ENCODE data around the gene KCNJ14. TPM values are rescaled to one million over a fixed set of nuclear protein-coding genes. Genes with fewer than 3 reads are reported as not detected.
"Not testable (repeated sequence)": the region's sequence is repeated elsewhere in the genome, so short reads cannot be mapped to it uniquely, and the experiment has no call there.

The KCNJ14 gene
- total RNA-seq, 1 experiment from 2014 or later = 0.48 TPM

DNA sequence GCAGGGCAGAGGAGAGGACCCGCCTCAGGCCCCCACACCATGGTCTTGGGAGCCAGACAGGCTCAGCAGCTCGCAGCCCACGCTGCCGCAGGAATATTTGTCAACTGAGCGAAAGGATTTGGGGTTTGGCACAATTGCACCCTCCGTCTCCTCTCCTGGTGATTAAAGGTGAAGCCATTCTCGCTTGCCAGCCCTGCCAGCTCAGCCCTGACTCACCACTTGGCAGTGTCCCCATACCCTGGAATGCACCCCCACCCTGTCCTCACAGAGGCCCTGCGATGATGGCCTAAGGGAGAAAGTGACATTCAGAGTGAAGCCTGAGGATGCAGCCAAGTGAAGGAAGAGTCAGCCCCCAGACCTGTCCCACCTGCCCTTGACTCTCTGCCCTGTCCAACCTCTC lies 32.6 kb downstream of the KCNJ14 start:
- peak; percentile 93 for DNase-seq (ENCODE audit: low read depth)

DNA sequence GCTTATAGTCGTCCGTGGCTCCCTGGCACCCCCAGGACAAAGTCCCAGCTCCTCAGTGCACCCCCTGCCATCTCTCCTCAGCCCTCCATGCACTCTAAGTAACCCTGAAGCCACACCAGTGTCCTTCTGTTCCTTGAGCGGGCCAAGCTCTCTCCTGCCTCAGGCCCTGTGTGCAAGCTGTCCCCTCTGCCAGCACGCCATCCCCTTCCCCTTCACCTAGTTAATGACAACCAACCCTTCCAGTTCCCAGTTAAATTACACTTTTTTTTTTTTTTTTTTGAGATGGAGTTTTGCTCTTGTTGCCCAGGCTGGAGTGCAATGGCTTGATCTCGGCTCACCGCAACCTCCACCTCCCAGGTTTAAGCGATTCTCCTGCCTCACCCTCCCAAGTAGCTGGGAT lies 33.1 kb downstream of the KCNJ14 start:
- DNase-seq (ENCODE audit: low read depth) = not testable (repeated sequence)

DNA sequence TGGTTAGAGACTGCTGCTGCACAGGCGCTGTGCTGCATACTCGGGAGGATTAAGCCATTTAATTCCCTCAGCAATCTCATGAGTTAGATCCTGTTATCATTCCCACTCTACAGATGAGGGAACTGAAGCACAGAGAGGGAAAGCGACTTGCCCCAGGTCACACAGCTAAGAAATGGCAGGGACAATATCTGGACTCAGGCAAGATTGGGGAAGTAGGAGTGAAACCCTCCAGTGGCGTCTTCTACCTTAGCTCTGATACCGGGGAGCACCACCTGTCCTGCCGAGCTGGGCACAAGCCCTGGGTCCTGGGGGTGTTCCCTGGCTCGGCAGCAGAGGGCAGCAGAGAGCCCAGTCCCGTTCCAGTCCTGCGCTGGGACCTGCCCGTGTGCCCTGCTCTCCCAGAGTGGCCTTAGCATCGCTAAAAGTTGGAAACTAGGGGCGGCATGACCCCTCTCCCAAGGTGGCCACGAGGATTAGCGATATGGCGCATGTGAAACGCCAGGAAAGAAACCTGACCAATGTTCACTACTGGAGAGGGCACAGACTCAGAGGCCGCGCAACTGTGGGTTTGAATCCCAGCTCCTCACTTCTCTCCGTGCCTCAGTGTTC lies 34.3 kb downstream of the KCNJ14 start:
- DNase-seq (ENCODE audit: low read depth) = peak; percentile 58

DNA sequence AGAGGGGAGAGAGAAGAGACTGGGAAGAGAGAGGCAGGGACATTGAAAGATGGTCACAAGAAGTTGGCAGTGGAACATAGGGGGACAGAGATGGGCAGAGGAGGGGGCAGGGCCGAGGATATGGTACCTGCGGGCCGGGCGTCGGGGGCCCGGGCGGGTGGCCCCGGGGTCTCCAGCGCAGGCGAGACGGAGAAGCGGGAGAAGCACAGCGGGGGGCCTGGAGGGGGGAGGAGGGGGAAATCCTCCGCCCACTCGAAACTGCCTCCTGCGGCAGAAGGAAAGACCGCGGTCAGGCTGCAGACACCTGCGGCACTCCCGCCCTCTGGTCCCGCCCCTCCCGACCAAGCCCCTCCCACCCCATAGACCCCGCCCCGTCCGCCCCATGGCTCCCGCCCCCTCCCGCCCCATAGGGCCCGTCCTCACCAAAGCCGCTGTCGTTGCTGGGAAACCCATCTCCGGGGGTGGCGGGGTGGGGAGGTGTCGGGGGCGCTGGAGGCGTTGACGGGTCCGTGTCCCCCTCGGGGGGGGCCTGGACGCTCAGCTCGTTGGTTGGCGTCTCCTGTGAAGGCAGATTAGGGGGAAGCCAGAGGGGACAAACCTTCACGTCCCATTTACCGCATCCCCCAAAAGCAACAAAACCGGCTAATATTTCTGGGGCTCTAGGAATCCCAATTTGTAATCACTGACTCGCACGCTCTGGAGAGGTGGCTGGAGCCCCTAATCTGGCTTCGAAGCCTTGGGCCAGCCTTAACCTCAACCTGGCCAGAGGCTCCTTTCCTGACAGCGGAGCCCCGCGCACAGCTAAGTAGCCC lies 35.8 kb downstream of the KCNJ14 start:
- no peak for DNase-seq (ENCODE audit: low read depth)

DNA sequence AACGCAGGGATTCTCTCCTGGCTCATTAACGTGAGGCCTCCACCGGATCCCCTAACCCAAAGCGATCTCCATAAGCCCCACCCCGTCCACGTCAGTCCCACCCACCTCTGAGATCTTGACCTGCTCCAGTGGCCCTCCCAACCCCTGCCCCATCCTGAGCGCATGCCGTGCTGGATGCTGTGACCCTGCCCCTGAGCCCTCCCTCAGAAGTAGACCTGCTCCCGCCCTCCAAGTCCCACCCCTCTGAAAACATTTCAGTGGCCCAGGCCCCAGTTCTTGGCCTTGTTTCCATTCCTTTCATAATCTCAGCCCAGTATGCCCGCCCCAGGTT lies 36.4 kb downstream of the KCNJ14 start:
- DNase-seq (ENCODE audit: low read depth) = no peak

DNA sequence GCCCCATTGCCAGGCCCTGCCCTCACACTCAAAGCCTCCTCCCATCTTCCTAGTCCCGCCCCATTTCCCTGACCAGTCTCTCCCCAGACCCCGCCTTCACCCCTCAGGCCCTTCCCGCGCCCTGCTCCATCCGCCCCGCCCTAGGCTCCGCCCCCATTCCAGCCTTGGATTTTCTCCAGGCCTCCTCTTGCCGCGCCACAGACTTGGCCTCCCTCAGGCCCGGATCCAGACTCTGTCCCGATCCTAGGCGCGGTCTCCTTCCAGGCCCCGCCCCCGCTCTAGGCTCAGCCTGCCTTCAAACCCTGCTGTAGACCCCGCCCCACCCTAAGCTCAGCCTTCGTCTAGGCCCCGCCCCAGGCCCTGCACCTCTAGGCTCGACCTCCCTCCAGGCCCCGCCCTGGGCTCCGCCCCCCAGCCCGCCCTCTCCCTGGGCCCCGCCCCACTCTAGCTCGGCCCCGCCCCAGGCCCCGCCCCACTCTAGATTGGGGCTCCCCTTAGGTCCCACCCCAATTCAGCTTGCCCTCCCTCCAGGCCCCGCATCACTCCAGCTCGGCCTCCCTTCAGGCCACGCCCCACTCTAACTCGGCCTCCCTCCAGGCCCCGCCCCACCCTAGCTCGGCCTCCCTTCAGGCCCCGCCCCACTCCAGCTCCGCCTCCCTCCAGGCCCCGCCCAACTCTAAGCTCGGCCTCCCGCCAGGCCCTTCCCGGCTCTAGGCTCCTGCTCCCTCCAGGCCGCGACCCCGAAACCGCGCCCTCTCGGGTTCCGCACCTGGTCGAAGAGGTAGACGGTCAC lies 37.7 kb downstream of the KCNJ14 start:
- peak; percentile 96 for DNase-seq (ENCODE audit: low read depth)

DNA sequence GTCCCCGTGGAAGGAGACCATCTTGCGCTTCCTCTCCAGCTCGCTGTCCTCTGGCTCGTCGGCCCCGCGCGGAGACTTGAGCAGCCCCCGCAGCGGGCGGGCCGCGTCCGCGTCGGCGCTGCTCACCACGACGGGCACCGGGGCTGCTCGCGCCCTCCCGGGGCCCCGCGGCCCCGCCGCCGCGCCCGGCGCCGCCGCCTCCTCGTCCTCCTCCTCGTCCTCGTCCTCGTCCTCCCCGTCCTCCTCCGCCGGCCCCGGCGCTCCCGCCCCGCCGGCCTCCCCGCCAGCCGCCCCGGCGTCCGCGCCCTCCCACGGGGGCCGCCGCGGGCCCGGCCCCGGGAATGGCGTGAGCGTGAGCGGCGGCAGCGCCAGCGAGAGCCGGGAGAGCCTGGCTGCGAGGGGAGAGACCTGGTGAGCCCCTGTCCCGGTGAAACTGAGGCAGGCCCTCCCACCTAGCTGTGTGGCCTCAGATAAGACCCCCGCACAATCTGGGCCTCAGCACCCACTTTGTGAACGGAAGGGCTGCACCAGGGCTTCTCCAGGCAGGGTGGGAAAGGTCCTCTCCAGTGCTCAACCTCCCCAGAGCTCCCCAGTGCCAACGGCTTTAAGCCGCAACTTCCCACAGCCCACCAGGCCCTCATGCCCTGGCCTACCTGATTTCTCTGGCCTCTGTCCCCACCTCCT lies 38.5 kb downstream of the KCNJ14 start:
- DNase-seq (ENCODE audit: low read depth) = no peak

DNA sequence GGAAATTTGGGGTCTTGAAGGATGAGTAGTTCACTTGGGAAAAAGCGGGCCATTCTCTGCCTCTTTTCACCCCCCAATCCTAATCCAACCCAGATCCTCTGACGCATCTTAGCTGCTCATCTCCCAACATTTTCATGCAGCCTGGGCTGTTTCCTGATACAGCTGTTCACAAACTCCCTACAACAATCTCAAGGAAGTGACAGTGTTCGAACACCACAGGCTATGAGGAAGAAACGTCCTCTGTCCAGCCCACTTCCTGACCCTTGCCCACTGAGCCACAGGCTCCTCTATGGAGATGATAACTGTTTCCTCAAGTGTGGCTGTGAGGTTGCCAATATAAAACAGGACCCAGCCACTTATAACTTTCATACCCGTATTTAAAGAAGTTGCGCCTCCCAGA lies 40.0 kb downstream of the KCNJ14 start:
- no peak for DNase-seq (ENCODE audit: low read depth)

DNA sequence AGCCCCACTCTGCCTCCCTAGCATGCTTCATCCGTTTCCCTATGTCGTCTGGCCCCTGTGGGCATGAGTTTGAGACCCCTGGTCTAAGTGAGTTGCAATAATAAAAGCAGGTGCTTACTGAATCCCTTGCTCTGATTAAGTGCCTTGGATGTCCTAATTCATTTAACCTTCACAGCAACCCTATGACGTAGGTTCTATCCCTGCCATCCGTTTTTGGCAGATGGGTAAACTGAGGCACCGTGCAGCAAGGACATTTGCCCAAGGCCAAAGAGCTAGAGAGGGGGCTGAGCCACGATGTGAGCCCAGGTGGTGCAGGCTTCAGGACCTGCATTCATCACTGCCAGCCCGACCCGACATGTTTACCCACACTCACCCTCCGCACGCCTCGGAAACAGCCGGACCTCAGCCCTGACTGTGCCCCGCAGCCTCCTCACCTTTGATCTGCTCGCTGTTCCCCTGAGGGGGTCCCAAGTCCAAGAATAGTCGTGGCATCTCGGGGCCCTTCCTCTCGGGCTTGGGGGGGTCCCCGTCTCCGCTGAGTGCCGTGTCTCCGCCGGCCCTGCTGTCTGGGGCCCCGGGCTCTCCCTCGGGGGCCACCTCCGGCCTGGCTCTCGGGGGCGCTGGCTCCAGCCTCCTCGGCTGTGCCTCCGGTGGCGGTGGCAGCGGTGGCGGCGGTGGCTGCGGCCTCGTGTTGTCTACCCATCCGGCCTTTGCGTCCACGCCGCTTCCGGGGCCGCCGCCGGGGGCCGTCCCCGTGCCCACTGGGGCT lies 41.8 kb downstream of the KCNJ14 start:
- DNase-seq (ENCODE audit: low read depth) = no peak

DNA sequence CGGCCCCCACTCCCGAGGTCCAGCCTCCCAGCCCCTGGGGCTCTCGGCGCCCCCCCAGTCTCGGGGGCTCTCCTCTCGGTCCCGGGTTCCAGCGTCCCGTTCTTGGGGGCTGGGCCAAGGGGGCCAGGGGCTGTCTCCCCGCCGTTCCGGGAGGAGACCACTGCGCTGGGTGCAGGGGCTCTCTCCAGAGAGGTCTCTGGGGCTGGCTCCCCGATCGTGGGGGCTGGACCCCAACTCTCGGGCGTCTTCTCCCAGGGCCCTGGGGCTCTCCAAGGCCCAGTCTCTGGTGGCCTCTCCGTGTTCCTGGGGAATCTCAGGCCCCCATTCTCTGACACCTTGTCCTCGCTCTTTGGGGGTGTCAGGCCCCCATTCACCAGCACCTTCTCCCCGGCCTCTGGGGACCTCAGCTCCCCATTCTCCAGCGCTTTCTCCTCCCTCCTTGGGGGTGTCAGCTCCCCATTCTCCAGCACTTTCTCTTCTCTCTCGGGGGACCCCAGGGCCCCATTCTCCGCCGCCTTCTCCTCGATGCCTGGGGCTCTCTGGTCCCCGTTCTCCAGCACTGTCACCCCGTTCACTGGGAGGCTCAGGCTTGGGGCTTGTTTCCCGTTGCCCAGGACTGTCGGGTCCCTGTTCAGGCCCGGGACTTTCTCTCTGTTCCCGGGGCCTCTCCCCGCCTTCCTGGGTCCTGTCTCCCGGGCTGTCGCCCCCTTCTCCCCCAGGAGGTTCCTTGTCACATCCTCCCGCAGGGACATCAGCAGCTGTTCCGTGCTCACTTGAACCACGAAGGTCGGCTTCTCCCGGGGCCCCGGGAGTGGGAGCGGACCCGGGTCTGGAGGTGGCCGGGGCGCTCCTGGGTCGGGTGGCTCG lies 42.6 kb downstream of the KCNJ14 start:
- no peak for DNase-seq (ENCODE audit: low read depth)

DNA sequence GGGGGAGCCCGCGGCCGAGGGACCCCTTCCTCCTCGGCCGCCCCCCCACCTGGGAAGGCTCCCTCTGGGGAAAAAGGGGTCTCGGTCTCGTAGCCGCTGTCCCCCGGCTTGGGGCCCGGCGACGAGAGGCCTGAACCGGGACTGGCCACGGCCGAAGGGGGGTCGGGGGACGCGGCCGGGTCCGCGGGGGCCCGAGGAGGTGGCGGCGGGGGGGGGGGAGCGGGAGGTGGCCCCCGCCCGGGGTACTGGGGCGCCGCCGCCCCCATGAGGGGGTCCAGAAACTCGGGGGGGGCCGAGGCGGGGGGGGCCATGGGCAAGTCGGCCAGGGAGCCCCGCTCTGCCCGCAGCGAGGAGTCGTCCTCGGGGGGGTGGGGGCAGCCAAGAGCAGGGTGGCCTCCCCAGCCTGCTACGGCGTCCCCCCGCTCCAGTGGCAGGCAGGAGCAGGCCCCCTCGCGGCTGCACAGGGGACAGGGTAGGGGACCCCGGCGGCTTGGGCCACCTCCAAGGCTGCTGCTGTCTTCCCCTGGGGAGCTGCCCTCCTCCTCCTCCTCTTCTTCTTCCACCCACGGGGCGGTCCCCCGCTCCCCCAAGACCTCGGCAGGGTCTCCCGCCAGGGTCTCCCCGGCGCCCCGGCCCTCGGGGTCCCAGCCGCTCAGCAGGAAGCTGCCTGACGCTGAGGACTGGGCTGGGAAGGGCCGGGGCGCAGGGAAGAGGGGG lies 43.4 kb downstream of the KCNJ14 start:
- no peak for DNase-seq (ENCODE audit: low read depth)

DNA sequence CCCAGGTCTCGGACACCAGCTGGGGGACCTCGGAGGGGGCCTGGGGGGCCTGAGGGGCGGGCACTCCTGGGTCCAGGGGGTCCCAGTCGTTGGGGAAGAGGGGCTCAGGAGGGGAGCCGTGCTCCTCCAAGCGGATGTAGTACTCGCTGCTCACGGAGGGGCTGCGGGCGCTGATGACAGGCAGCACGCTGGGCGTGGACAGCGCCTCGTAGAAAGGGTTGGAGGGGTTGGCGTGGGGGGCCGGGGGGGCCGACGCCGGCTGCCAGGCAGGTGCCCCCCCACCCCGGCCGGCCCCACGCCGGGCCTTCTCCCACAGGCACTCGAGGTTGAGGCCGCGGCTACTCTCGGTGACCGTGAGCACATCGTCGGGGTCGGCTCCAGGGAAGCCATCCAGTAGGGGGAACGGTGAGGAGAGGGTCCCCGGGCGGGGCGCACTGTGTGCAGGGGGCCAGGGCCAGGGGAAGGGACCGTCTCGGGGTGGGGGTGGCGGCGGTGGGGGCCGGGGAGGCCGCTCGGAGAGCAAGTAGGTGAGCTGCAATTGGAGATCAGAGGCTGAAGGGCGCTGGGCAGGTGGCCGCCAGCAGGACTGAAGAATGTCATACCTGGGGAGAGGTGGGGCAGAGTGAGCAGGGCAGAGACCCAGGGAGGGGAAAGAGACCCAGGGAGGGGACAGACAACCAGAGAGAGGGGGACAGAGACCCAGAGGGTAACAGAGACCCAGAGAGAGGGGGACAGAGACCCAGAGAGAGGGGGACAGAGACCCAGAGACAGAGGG lies 44.1 kb downstream of the KCNJ14 start:
- DNase-seq (ENCODE audit: low read depth) = no peak

DNA sequence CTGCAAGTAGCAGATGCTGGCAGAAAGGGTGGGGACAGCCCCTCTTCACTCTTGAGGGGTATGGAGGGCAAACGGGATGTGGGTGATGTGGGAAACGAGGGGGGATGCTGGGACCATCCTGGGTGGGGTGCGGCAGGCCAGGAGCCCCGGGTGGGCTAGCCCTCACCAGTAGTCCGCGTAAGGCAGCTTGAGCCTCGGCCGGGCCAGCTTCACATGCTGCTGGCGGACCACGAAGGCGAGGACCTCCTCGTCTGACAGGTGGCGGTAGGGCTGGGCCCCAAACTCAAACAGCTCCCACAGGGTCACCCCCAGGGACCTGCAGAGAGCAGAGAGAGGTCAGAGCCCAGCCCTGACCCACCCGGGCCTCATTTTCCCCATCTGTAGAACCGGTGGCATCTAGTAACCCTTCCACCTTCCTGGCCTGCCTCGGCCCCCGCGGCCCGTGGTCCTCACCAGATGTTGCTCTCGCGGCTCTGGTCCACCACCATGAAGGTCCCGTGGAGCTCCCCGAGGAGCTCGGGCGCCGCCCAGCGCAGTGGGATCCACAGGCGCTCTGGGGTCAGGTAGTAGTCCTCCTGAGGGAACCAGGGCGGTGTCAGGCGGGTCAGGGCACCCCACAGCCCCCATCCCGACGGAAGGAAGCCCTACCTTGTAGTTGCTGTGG lies 45.6 kb downstream of the KCNJ14 start:
- no peak for DNase-seq (ENCODE audit: low read depth)

DNA sequence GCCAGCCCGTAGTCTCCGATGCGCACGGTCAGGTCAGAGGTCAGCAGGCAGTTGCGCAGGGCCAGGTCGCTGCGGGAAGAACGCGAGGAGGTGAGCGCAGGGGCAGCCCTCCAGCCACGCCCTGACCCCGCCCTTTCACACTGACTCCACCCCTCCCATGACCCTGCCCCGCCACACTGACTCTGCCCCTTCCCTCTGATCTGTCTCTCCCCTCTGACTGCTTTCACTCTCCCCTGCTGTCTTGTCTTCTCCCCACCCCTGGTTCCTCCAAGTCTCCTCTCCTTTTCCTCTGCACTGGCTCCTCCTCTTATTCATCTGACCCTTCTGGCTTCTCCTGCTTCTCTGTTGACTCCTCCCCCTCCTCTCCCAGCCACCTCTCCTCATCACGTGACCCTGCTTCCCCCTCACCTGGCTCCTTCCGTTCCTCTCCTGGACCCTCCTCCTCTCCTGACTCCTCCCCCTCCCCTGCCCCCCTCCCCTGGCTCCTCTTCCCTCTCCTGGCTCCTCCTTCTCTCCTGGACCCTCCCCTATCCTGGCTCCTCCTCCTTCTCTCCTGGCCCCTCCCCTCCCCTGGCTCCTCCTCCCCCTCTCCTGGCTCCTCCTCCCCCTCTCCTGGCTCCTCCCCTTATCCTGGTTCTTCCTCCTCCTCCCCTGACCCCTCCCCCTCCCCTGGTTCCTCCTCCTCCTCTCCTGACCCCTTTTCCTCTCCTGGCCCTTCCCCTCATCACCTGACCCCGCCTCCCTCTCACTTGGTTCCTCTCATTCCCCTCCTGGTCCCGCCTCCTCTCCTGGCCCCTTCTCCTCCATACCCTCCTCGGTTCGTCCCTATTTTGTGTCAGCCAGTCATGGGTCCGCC lies 46.3 kb downstream of the KCNJ14 start:
- DNase-seq (ENCODE audit: low read depth) = no peak

DNA sequence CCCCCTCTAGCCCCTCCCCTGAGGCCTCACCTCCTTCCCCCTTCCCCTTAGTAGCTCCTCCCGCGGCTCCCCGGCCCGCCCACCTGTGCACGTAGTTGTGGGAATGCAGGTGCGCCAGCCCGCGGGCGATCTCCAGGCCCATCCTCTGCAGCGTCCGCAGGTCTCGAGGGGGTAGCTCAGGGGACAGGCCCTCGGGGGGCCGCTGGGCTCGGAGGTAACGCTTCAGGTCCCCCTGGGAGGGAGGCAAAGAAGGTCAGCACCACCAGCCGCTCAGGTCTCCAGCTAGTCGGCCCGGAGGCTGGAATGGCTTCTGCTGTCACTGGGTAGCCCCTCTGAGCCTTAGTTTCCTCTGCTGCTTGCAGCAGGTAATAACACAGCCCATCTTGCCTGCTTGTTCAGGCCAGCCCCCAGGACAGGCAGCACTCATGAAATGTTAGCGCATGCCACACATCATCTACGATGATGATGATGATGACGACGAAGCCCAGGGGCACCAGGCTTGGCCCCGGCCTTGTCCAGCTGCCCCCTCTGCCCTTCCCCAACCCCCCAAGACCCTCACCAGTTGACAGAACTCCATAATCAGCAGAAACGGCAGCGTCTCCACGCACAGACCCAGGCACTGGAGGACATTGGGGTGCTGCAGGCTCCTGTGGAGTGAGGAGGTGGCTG lies 47.1 kb downstream of the KCNJ14 start:
- no peak for DNase-seq (ENCODE audit: low read depth)

DNA sequence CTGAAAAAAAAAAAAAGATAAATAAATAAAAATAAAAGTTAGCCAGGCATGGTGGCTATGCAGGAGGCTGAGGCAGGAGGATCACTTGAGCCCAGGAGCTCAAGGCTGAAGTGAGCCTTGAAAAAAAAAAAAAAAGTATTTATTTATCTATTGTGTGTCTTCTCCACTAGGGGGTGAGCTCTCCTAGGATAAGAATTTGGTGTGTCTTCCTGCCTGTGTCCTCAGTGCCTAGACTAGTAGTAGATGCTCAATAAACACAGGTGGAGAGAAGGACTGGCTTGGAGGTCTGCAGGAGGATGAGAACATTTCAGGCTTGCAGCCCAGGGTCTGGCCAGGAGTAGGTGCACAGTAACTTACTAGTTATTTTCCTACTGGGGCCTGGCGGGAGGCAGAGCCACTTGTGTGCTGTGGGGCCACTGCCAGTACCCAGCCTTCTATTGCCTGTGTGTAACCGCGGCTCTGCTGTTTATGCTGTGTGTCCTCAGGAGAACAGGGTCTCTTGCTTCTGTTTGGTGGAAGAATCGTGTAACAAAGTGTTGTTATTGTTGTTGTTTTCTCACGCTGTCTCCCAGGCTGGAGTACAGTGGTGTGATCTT lies 50.9 kb downstream of the KCNJ14 start:
- DNase-seq (ENCODE audit: low read depth) = peak; percentile 60
